Posterior cingulate gyrus (tissue), 11 donors: ENCODE measurements around the gene KRTAP10-3.
A peak's percentile ranks its signal among the peaks of the same experiment; 100 is the strongest.

Experiments
- DNase-seq, 10 donors: peaks; one replicate each; pipeline versions ENCODE4 v3.0.0 to v3.0.0-alpha.2; 2020 to 2021; ENCODE audit warnings: mixed read lengths in 3 of 10
- intact Hi-C: fragments of 100-400 bp; cut with DNase I; formaldehyde crosslinking; loops from one replicate; pipeline ENCODE4 v1.15.1; 2023

The KRTAP10-3 gene

GRCh38 chr21:44521301-44521927 is 37.2 kb downstream of the KRTAP10-3 start:
- intact Hi-C loops = no loop called here
- DNase-seq = peak in 5 of 10 donors; percentile 2 to 81 (median 58)

- intact Hi-C loops = no loop called here
- peak in 5 of 10 donors; percentile 3 to 70 (median 39) for DNase-seq
Measured at GRCh38 chr21:44520326-44521300, 38.0 kb downstream of the KRTAP10-3 start.

- intact Hi-C loops = no loop called here
- DNase-seq = peak in 3 of 10 donors; percentile 16 to 65 (median 55)
Measured at GRCh38 chr21:44519346-44520325, 39.0 kb downstream of the KRTAP10-3 start.

- intact Hi-C loops = no loop called here
- DNase-seq = peak in 3 of 10 donors; percentile 5 to 62 (median 53)
Measured at GRCh38 chr21:44518686-44519085, 39.9 kb downstream of the KRTAP10-3 start.

GRCh38 chr21:44517175-44517899 is 41.3 kb downstream of the KRTAP10-3 start:
- intact Hi-C loops = no loop called here
- DNase-seq = peak in 5 of 10 donors; percentile 41 to 90 (median 76)

- DNase-seq = peak in 4 of 10 donors; percentile 17 to 65 (median 48)
- intact Hi-C loops = no loop called here
Measured at GRCh38 chr21:44516828-44517174, 41.8 kb downstream of the KRTAP10-3 start.

- DNase-seq = peak in 4 of 10 donors; percentile 4 to 66 (median 53)
- intact Hi-C loops = no loop called here
Measured at GRCh38 chr21:44516342-44516741, 42.3 kb downstream of the KRTAP10-3 start.

GRCh38 chr21:44515359-44516165 is 43.0 kb downstream of the KRTAP10-3 start:
- intact Hi-C loops = no loop called here
- peak in 4 of 10 donors; percentile 16 to 70 (median 62) for DNase-seq

GRCh38 chr21:44514746-44515358 is 43.7 kb downstream of the KRTAP10-3 start:
- intact Hi-C loops = no loop called here
- DNase-seq = peak in 4 of 10 donors; percentile 12 to 58 (median 36)

- intact Hi-C loops = no loop called here
- DNase-seq = peak in 4 of 10 donors; percentile 11 to 76 (median 52)
Measured at GRCh38 chr21:44514218-44514520, 44.4 kb downstream of the KRTAP10-3 start.

GRCh38 chr21:44513389-44514217 is 45.0 kb downstream of the KRTAP10-3 start:
- intact Hi-C loops = no loop called here
- DNase-seq = peak in 4 of 10 donors; percentile 19 to 76 (median 46)

- DNase-seq = peak in 4 of 10 donors; percentile 25 to 71 (median 50)
- intact Hi-C loops = no loop called here
Measured at GRCh38 chr21:44512496-44513388, 45.9 kb downstream of the KRTAP10-3 start.

GRCh38 chr21:44511938-44512275 is 46.7 kb downstream of the KRTAP10-3 start:
- peak in 3 of 10 donors; percentile 19 to 79 (median 50) for DNase-seq
- intact Hi-C loops = no loop called here

GRCh38 chr21:44511219-44511937 is 47.2 kb downstream of the KRTAP10-3 start:
- intact Hi-C loops = no loop called here
- peak in 7 of 10 donors; percentile 8 to 90 (median 44) for DNase-seq

GRCh38 chr21:44510508-44511218 is 47.9 kb downstream of the KRTAP10-3 start:
- intact Hi-C loops = loop anchor here (1.0 kb wide), 1 partner anchor 283 kb away; no protein-coding TSS in a partner anchor
- peak in 8 of 10 donors; percentile 24 to 88 (median 34) for DNase-seq
